Measurements from ENCODE around the gene ARHGAP28.

The ARHGAP28 gene

DNA sequence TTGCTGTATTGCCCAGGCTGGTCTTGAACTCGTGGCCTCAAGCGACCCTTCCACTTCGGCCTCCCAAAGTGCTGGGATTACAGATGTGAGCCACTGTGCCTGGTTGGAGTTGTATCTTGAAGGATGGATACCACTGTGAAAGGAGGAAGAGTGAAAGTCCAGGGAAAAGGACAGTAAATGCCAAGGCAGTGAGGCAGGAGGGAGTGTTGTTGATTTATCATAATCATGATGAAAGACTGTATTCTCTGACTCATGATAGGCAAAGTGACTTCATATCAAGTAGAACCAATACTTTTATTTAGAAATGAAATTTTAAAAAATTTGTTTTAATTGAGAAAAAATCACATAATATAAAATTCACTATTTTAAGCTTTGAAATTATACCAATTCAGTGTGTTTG lies 162.3 kb downstream of the ARHGAP28 start:
- TF ChIP-seq, protein P1, sequence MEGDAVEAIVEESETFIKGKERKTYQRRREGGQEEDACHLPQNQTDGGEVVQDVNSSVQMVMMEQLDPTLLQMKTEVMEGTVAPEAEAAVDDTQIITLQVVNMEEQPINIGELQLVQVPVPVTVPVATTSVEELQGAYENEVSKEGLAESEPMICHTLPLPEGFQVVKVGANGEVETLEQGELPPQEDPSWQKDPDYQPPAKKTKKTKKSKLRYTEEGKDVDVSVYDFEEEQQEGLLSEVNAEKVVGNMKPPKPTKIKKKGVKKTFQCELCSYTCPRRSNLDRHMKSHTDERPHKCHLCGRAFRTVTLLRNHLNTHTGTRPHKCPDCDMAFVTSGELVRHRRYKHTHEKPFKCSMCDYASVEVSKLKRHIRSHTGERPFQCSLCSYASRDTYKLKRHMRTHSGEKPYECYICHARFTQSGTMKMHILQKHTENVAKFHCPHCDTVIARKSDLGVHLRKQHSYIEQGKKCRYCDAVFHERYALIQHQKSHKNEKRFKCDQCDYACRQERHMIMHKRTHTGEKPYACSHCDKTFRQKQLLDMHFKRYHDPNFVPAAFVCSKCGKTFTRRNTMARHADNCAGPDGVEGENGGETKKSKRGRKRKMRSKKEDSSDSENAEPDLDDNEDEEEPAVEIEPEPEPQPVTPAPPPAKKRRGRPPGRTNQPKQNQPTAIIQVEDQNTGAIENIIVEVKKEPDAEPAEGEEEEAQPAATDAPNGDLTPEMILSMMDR (IDR thresholded peaks at IDR 0.05; ENCODE audit: extremely low read depth, missing control alignments), result no peak
- DNase-seq (ENCODE audit: low spot score), result no peak

DNA sequence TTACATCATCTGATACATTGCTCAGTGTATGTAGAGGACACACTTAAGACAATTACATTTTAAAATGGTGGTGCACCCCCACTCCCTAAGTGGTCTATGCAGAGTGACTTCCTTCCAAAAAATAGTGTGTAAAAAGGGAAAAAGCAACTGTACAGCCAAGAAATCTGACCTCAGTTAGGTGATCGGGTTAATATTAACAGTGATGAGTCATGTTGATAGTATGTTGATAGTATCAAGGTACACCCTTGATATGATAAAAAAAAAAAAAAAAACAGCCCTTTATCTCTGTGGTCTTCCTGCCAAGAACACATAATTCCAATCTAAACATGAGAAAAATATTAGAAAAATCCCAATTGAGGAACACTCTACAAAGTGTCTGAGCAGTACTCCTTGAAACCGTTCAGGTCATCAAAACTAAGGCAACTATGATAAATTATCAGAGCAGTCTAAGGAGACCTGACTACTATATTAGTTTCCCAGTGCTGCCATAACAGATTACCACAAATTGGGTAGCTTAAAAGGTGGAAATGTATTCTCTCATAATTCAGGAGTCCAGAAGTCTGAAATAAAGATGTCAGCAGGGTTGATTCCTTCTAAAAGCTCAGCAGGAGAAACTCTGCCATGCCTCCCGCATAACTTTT lies 171.9 kb downstream of the ARHGAP28 start:
- DNase-seq (ENCODE audit: low spot score), result no peak
- TF ChIP-seq, protein P1 (IDR thresholded peaks at IDR 0.05; ENCODE audit: extremely low read depth, missing control alignments), result no peak

DNA sequence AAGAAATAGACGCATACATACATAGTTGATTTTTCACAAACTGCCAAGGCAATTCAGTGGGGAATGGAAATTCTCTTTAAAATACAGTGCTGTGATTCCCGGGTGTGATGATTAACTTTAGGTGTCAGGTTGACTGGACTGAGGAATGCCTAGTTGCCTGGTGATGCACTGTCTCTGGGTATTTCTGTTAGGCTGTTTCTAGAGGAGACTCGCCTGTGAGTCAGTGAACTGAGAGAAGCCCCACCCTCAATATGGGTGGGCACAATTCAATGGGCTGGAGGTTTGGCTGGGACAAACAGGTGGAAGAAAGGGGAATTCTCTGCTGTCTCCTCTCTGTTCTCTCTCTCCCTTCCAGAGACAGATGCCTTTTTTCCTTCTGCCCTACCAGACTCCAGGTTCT lies 187.6 kb downstream of the ARHGAP28 start:
- DNase-seq (ENCODE audit: low spot score), result no peak

DNA sequence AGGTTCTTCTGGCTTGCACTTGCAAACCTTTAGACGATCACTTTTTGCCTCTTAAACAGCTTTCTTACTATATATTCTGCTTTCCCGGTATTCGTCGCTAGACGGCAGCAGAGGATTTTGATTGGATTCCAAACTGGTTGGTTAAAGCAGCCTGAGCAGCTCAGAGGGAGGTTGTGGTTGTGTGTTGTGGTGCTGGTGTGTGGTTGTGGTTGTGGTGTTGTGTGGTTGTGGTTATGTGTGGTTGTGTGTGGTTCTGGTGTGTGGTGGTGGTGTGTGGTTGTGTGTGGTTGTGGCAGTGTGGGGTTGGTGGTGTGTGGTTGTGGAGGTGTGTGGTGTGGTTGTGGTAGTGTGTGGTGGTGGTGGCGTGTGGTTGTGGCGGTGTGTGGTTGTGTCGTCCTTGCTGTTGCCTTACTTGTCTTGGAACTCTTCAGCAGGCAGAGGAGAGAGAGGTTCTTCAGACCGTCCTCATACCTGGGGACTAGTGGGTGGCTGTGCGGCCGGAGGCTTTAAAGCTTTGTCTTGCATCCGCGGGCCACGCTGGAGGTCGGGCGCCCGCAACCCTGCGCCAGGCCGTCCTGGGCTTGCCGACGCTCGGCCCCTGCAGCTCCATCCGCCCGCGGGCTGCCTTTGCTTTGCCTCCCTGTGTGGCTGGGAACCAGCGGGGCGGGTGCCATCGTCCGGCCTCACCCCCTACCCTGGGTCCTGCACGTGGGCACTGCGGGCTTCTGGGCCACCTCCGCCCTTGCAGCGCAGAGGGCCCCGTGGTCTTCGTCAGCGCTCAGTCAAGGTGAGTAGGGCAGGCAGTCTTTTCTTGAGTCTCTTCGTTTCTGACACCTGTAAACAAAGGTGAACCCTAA lies 190.8 kb downstream of the ARHGAP28 start:
- TF ChIP-seq, protein P1 (IDR thresholded peaks at IDR 0.05; ENCODE audit: extremely low read depth, missing control alignments), result peak; percentile 77
- peak; percentile 68 for DNase-seq (ENCODE audit: low spot score)

More for the DNA sequence above, 187.6 kb downstream of the ARHGAP28 start:
- TF ChIP-seq, protein P1 (IDR thresholded peaks at IDR 0.05; ENCODE audit: extremely low read depth, missing control alignments), result no peak

DNA sequence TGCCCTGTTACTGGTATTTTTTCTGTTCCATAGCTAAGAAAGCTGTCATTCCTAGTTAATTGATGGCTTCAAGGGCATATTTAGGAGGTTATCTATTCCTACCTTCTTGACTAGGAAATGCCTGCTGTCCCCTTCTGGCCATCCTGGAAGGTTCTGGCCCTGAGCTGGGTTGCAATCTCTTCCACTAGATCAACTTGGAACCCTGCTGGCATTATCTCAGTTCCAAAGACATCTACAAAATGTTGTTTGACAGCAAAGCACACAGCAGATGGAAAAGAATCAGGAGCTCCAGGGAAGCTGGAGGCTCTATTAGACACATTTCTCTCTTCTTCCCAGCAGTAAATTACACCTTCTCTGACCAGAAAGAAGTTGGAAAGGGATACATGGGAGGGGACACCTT lies 192.1 kb downstream of the ARHGAP28 start:
- TF ChIP-seq, protein P1 (IDR thresholded peaks at IDR 0.05; ENCODE audit: extremely low read depth, missing control alignments), result no peak
- no peak for DNase-seq (ENCODE audit: low spot score)

DNA sequence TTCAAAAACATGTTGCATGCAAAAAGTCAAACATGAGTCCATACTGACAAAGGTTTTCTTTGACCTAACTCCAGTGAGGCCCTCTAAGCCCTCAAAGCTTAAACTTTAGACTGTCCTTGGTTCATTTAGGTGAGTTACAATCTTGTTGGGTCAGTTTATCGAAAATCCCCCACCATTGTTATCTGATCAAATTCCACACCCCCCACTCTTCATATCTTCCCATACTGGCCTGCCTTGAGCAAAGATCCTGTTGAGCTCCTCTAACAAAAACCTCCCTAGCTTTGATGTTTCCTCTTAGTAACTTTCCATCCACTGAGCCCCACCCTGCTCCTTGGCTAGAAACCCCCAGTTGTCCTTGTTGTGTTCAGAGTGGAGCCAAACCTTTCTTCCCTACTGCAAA lies 193.7 kb downstream of the ARHGAP28 start:
- TF ChIP-seq, protein P1 (IDR thresholded peaks at IDR 0.05; ENCODE audit: extremely low read depth, missing control alignments), result no peak
- no peak for DNase-seq (ENCODE audit: low spot score)

DNA sequence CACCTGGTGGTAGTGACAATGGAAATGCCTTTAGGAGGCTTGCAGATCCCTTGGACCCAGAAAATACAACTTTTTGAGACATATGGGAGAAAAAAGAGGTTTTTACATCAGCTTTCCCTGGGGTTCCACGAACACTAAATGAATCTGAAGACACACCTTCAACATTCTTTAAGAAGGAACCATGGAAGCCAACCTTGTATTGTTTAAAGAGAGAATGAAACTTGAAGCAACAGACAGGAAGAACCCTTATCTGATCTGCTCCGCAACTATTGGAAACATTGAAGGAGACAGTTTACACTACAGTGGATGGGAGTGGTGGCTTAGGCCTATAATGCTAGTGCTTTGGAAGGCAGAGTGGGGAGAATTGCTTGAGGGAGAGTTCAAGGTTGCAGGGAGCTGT lies 197.6 kb downstream of the ARHGAP28 start:
- TF ChIP-seq, protein P1 (IDR thresholded peaks at IDR 0.05; ENCODE audit: extremely low read depth, missing control alignments), result no peak
- DNase-seq (ENCODE audit: low spot score), result no peak

Measured in GM20000 (cell line).